ENCODE measurements around the gene ZNF605. TPM values are rescaled to one million over a fixed set of nuclear protein-coding genes. Genes with fewer than 3 reads are reported as not detected.
"Not testable (repeated sequence)": the region's sequence is repeated elsewhere in the genome, so short reads cannot be mapped to it uniquely, and the experiment has no call there.

ZNF605 gene
- 10 to 100 TPM in 1 of 2 donors, 1 to 10 TPM in 1; 7.0 to 23.2 TPM for total RNA-seq

- DNase-seq (ENCODE audit: low spot score) (peak; percentile 53), ATAC-seq (ENCODE audit: insufficient number of reproducible peaks, low FRiP score, low read depth) (peak; percentile 76)
- H3K36me3 ChIP-seq, result no peaks in the 10 kb centered on the region
- H3K27me3 ChIP-seq (replicated peaks; ENCODE audit: insufficient read depth), result no peaks in the 10 kb centered on the region
- no peak for TF ChIP-seq CTCF (IDR thresholded peaks at IDR 0.05)
- peaks cover 26% of the 10 kb centered on the region for H3K9me3 ChIP-seq
- H3K27ac ChIP-seq, result peak within 1 kb of the TSS; percentile 75 to 82
- H3K4me3 ChIP-seq, result peak within 1 kb of the TSS; percentile 97
- H3K4me1 ChIP-seq (ENCODE audit: control insufficient read depth in 1 of 2, low read depth in 2 of 2), result peaks cover 11 to 19% of the 10 kb centered on the region in 2 donors
Measured at GRCh38 chr12:132956011-132956788, at the start of gene ZNF605. Gene ZNF605 (minus strand): TSS chr12:132956306. CDS start chr12:132945635, 10,671 bp downstream.

GRCh38 chr12:132998741-132999140, 42.6 kb upstream of the ZNF605 start:
- Histone ChIP-seq H3K36me3 (peaks cover 25% of the 10 kb centered on the region), H3K4me1 (ENCODE audit: control insufficient read depth in 1 of 2, low read depth in 2 of 2) (no peaks in the 10 kb centered on the region), H3K27ac (no peak overlapping the region), H3K9me3 (peaks cover 96% of the 10 kb centered on the region), H3K27me3 (replicated peaks; ENCODE audit: insufficient read depth) (no peaks in the 10 kb centered on the region), H3K4me3 (no peak overlapping the region)
- ATAC-seq (ENCODE audit: insufficient number of reproducible peaks, low FRiP score, low read depth) (no peak), DNase-seq (ENCODE audit: low spot score) (no peak)
- no peak for TF ChIP-seq CTCF (IDR thresholded peaks at IDR 0.05)

GRCh38 chr12:132986885-132987225, 30.7 kb upstream of the ZNF605 start:
- Histone ChIP-seq H3K4me3 (peak overlapping the region; percentile 99), H3K9me3 (peaks cover 27% of the 10 kb centered on the region), H3K36me3 (peaks cover 10% of the 10 kb centered on the region), H3K4me1 (ENCODE audit: control insufficient read depth in 1 of 2, low read depth in 2 of 2) (peaks cover 4 to 13% of the 10 kb centered on the region in 2 donors), H3K27me3 (replicated peaks; ENCODE audit: insufficient read depth) (no peaks in the 10 kb centered on the region), H3K27ac (peak overlapping the region; percentile 70 to 86)
- no peak for DNase-seq (ENCODE audit: low spot score)
- no peak for TF ChIP-seq CTCF (IDR thresholded peaks at IDR 0.05)
- no peak for ATAC-seq (ENCODE audit: insufficient number of reproducible peaks, low FRiP score, low read depth)

GRCh38 chr12:132986001-132986884, 30.1 kb upstream of the ZNF605 start, which contains the start of gene ZNF26:
Gene ZNF26 (plus strand): TSS chr12:132986367. CDS start chr12:132986841, 474 bp downstream.
- Histone ChIP-seq H3K4me3 (peak within 1 kb of the TSS; percentile 99), H3K27me3 (replicated peaks; ENCODE audit: insufficient read depth) (no peaks in the 10 kb centered on the region), H3K36me3 (peaks cover 10% of the 10 kb centered on the region), H3K27ac (peak within 1 kb of the TSS; percentile 70 to 86), H3K4me1 (ENCODE audit: control insufficient read depth in 1 of 2, low read depth in 2 of 2) (peaks cover 4 to 13% of the 10 kb centered on the region in 2 donors), H3K9me3 (peaks cover 21% of the 10 kb centered on the region)
- TF ChIP-seq CTCF (IDR thresholded peaks at IDR 0.05), result no peak
- ATAC-seq (ENCODE audit: insufficient number of reproducible peaks, low FRiP score, low read depth) (peak; percentile 94), DNase-seq (ENCODE audit: low spot score) (peak; percentile 68)

GRCh38 chr12:132976870-132977269, 20.8 kb upstream of the ZNF605 start:
- H3K27ac ChIP-seq; DNase-seq (ENCODE audit: low spot score); H3K4me1 ChIP-seq (ENCODE audit: control insufficient read depth in 1 of 2, low read depth in 2 of 2); ATAC-seq (ENCODE audit: insufficient number of reproducible peaks, low FRiP score, low read depth); H3K27me3 ChIP-seq (replicated peaks; ENCODE audit: insufficient read depth); H3K36me3 ChIP-seq; H3K4me3 ChIP-seq: not testable (repeated sequence)
- peaks cover 20% of the 10 kb centered on the region for H3K9me3 ChIP-seq
